ENCODE data around the gene C9orf72.

Gene C9orf72

GRCh38 chr9:27558307-27558706 is 15.0 kb downstream of the C9orf72 start:
- Histone ChIP-seq H3K9me3 (ENCODE audit: insufficient read depth, low read depth, low read length) (no peaks in the 10 kb centered on the region), H3K27me3 (ENCODE audit: insufficient read depth, low read length) (no peaks in the 10 kb centered on the region), H3K4me3 (ENCODE audit: low read length) (no peak overlapping the region), H3K36me3 (ENCODE audit: insufficient read depth, low read depth, low read length) (peaks cover 88% of the 10 kb centered on the region), H3K9ac (ENCODE audit: low read depth, low read length) (no peak overlapping the region), H3K4me1 (ENCODE audit: insufficient read depth, low read length) (no peaks in the 10 kb centered on the region), H3K27ac (ENCODE audit: low read length) (no peak overlapping the region)

GRCh38 chr9:27556470-27556869 is 16.8 kb downstream of the C9orf72 start:
- H3K27me3 ChIP-seq (ENCODE audit: insufficient read depth, low read length), result no peaks in the 10 kb centered on the region
- H3K27ac ChIP-seq (ENCODE audit: low read length), result no peak overlapping the region
- no peaks in the 10 kb centered on the region for H3K9me3 ChIP-seq (ENCODE audit: insufficient read depth, low read depth, low read length)
- no peaks in the 10 kb centered on the region for H3K4me1 ChIP-seq (ENCODE audit: insufficient read depth, low read length)
- no peak overlapping the region for H3K9ac ChIP-seq (ENCODE audit: low read depth, low read length)
- H3K36me3 ChIP-seq (ENCODE audit: insufficient read depth, low read depth, low read length), result peaks cover 96% of the 10 kb centered on the region
- no peak overlapping the region for H3K4me3 ChIP-seq (ENCODE audit: low read length)

- Histone ChIP-seq H3K9ac (ENCODE audit: low read depth, low read length) (no peak overlapping the region), H3K27ac (ENCODE audit: low read length) (no peak overlapping the region), H3K36me3 (ENCODE audit: insufficient read depth, low read depth, low read length) (peaks cover 80% of the 10 kb centered on the region), H3K27me3 (ENCODE audit: insufficient read depth, low read length) (no peaks in the 10 kb centered on the region), H3K9me3 (ENCODE audit: insufficient read depth, low read depth, low read length) (no peaks in the 10 kb centered on the region), H3K4me1 (ENCODE audit: insufficient read depth, low read length) (no peaks in the 10 kb centered on the region), H3K4me3 (ENCODE audit: low read length) (no peak overlapping the region)
Observed at GRCh38 chr9:27554712-27555111, 18.6 kb downstream of the C9orf72 start.

- H3K4me1 ChIP-seq (ENCODE audit: insufficient read depth, low read length), result peaks cover 3% of the 10 kb centered on the region; the same call in 1 of the 2 replicates
- H3K36me3 ChIP-seq (ENCODE audit: insufficient read depth, low read depth, low read length), result peaks cover 66% of the 10 kb centered on the region
- no peaks in the 10 kb centered on the region for H3K9me3 ChIP-seq (ENCODE audit: insufficient read depth, low read depth, low read length)
- no peak overlapping the region for H3K27ac ChIP-seq (ENCODE audit: low read length)
- H3K27me3 ChIP-seq (ENCODE audit: insufficient read depth, low read length), result no peaks in the 10 kb centered on the region
- no peak overlapping the region for H3K4me3 ChIP-seq (ENCODE audit: low read length)
- H3K9ac ChIP-seq (ENCODE audit: low read depth, low read length), result no peak overlapping the region
Observed at GRCh38 chr9:27549196-27549755, 24.0 kb downstream of the C9orf72 start.

GRCh38 chr9:27548055-27548741 is 25.1 kb downstream of the C9orf72 start:
- H3K27me3 ChIP-seq (ENCODE audit: insufficient read depth, low read length), result no peaks in the 10 kb centered on the region
- H3K27ac ChIP-seq (ENCODE audit: low read length), result no peak overlapping the region
- no peak overlapping the region for H3K4me3 ChIP-seq (ENCODE audit: low read length)
- H3K36me3 ChIP-seq (ENCODE audit: insufficient read depth, low read depth, low read length), result peaks cover 58% of the 10 kb centered on the region
- no peaks in the 10 kb centered on the region for H3K9me3 ChIP-seq (ENCODE audit: insufficient read depth, low read depth, low read length)
- peaks cover 3% of the 10 kb centered on the region; the same call in 1 of the 2 replicates for H3K4me1 ChIP-seq (ENCODE audit: insufficient read depth, low read length)
- H3K9ac ChIP-seq (ENCODE audit: low read depth, low read length), result no peak overlapping the region

GRCh38 chr9:27545471-27545870 is 27.8 kb downstream of the C9orf72 start:
- peaks cover 39% of the 10 kb centered on the region for H3K36me3 ChIP-seq (ENCODE audit: insufficient read depth, low read depth, low read length)

GRCh38 chr9:27542508-27542907 is 30.8 kb downstream of the C9orf72 start:
- Histone ChIP-seq H3K9ac (ENCODE audit: low read depth, low read length) (no peak overlapping the region), H3K4me3 (ENCODE audit: low read length) (no peak overlapping the region), H3K4me1 (ENCODE audit: insufficient read depth, low read length) (peaks cover 8% of the 10 kb centered on the region; the same call in 1 of the 2 replicates), H3K36me3 (ENCODE audit: insufficient read depth, low read depth, low read length) (peaks cover 26% of the 10 kb centered on the region), H3K27me3 (ENCODE audit: insufficient read depth, low read length) (no peaks in the 10 kb centered on the region), H3K9me3 (ENCODE audit: insufficient read depth, low read depth, low read length) (no peaks in the 10 kb centered on the region), H3K27ac (ENCODE audit: low read length) (no peak overlapping the region)

More at GRCh38 chr9:27545471-27545870, 27.8 kb downstream of the C9orf72 start:
- H3K9ac ChIP-seq (ENCODE audit: low read depth, low read length), result no peak overlapping the region
- no peaks in the 10 kb centered on the region for H3K9me3 ChIP-seq (ENCODE audit: insufficient read depth, low read depth, low read length)
- H3K27me3 ChIP-seq (ENCODE audit: insufficient read depth, low read length), result no peaks in the 10 kb centered on the region
- no peak overlapping the region for H3K27ac ChIP-seq (ENCODE audit: low read length)
- H3K4me3 ChIP-seq (ENCODE audit: low read length), result no peak overlapping the region
- H3K4me1 ChIP-seq (ENCODE audit: insufficient read depth, low read length), result peaks cover 3% of the 10 kb centered on the region; the same call in 1 of the 2 replicates

GRCh38 chr9:27541740-27542139 is 31.5 kb downstream of the C9orf72 start:
- H3K36me3 ChIP-seq (ENCODE audit: insufficient read depth, low read depth, low read length), result peaks cover 20% of the 10 kb centered on the region
- peaks cover 8% of the 10 kb centered on the region; the same call in 1 of the 2 replicates for H3K4me1 ChIP-seq (ENCODE audit: insufficient read depth, low read length)
- H3K27me3 ChIP-seq (ENCODE audit: insufficient read depth, low read length), result no peaks in the 10 kb centered on the region
- H3K9ac ChIP-seq (ENCODE audit: low read depth, low read length), result no peak overlapping the region
- no peak overlapping the region for H3K27ac ChIP-seq (ENCODE audit: low read length)
- no peaks in the 10 kb centered on the region for H3K9me3 ChIP-seq (ENCODE audit: insufficient read depth, low read depth, low read length)
- H3K4me3 ChIP-seq (ENCODE audit: low read length), result no peak overlapping the region

- no peak overlapping the region for H3K4me3 ChIP-seq (ENCODE audit: low read length)
- no peaks in the 10 kb centered on the region for H3K27me3 ChIP-seq (ENCODE audit: insufficient read depth, low read length)
- H3K4me1 ChIP-seq (ENCODE audit: insufficient read depth, low read length), result peaks cover 8% of the 10 kb centered on the region; the same call in 1 of the 2 replicates
- peaks cover 13% of the 10 kb centered on the region for H3K36me3 ChIP-seq (ENCODE audit: insufficient read depth, low read depth, low read length)
- no peak overlapping the region for H3K9ac ChIP-seq (ENCODE audit: low read depth, low read length)
- no peak overlapping the region for H3K27ac ChIP-seq (ENCODE audit: low read length)
- H3K9me3 ChIP-seq (ENCODE audit: insufficient read depth, low read depth, low read length), result no peaks in the 10 kb centered on the region
Observed at GRCh38 chr9:27540502-27540901, 32.8 kb downstream of the C9orf72 start.

- 0 out of 2 replicates have a peak, but pooled peaks cover 5% of the 10 kb centered on the region for H3K4me1 ChIP-seq (ENCODE audit: insufficient read depth, low read length)
- no peak overlapping the region for H3K27ac ChIP-seq (ENCODE audit: low read length)
- H3K27me3 ChIP-seq (ENCODE audit: insufficient read depth, low read length), result no peaks in the 10 kb centered on the region
- no peak overlapping the region for H3K4me3 ChIP-seq (ENCODE audit: low read length)
- peaks cover 8% of the 10 kb centered on the region for H3K36me3 ChIP-seq (ENCODE audit: insufficient read depth, low read depth, low read length)
- H3K9ac ChIP-seq (ENCODE audit: low read depth, low read length), result no peak overlapping the region
- H3K9me3 ChIP-seq (ENCODE audit: insufficient read depth, low read depth, low read length), result no peaks in the 10 kb centered on the region
Observed at GRCh38 chr9:27539479-27540441, 33.5 kb downstream of the C9orf72 start.

GRCh38 chr9:27538647-27539046 is 34.6 kb downstream of the C9orf72 start:
- no peak overlapping the region for H3K27ac ChIP-seq (ENCODE audit: low read length)
- no peaks in the 10 kb centered on the region for H3K27me3 ChIP-seq (ENCODE audit: insufficient read depth, low read length)
- no peaks in the 10 kb centered on the region for H3K36me3 ChIP-seq (ENCODE audit: insufficient read depth, low read depth, low read length)
- no peak overlapping the region for H3K4me3 ChIP-seq (ENCODE audit: low read length)
- no peaks in the 10 kb centered on the region for H3K9me3 ChIP-seq (ENCODE audit: insufficient read depth, low read depth, low read length)
- no peak overlapping the region for H3K9ac ChIP-seq (ENCODE audit: low read depth, low read length)
- H3K4me1 ChIP-seq (ENCODE audit: insufficient read depth, low read length), result 0 out of 2 replicates have a peak, but pooled peaks cover 5% of the 10 kb centered on the region
